Keratinocyte (primary cell): ENCODE data around the gene ABR.

Source experiments
- EZH2 ChIP-seq: IDR thresholded peaks from one replicate; pipeline ENCODE4 v1.6.1; 2012; ENCODE audit warnings: inconsistent platforms, mild to moderate bottlenecking, low read length, moderate library complexity
- TF ChIP-seq, protein P1 (sequence below), 3 experiments: IDR thresholded peaks in 1 of 3; conservative IDR thresholded peaks in 1 of 3; optimal IDR thresholded peaks in 1 of 3; 2 replicates in 2 of 3; 3 replicates in 1 of 3; pipeline versions ENCODE3 to v1.5.1; 2011; ENCODE audit warnings: low read length in 3 of 3, mild to moderate bottlenecking in 3 of 3, moderate library complexity in 2 of 3, control low read depth in 1 of 3, inconsistent platforms in 1 of 3; ENCODE audit not compliant: insufficient read depth in 2 of 3; ENCODE audit errors: extremely low read depth in 1 of 3

- TF ChIP-seq, protein P1, sequence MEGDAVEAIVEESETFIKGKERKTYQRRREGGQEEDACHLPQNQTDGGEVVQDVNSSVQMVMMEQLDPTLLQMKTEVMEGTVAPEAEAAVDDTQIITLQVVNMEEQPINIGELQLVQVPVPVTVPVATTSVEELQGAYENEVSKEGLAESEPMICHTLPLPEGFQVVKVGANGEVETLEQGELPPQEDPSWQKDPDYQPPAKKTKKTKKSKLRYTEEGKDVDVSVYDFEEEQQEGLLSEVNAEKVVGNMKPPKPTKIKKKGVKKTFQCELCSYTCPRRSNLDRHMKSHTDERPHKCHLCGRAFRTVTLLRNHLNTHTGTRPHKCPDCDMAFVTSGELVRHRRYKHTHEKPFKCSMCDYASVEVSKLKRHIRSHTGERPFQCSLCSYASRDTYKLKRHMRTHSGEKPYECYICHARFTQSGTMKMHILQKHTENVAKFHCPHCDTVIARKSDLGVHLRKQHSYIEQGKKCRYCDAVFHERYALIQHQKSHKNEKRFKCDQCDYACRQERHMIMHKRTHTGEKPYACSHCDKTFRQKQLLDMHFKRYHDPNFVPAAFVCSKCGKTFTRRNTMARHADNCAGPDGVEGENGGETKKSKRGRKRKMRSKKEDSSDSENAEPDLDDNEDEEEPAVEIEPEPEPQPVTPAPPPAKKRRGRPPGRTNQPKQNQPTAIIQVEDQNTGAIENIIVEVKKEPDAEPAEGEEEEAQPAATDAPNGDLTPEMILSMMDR (optimal IDR thresholded peaks at IDR 0.05 in 1 of 3, IDR thresholded peaks at IDR 0.05 in 1 of 3, conservative IDR thresholded peaks at IDR 0.05 in 1 of 3; ENCODE audit: extremely low read depth in 1 of 3, insufficient read depth in 2 of 3, low read length in 3 of 3), result no peak
- no peak for TF ChIP-seq EZH2
Measured at GRCh38 chr17:1146561-1147265, 33.1 kb downstream of the ABR start.
